K562 (cell line): ENCODE measurements around the gene PPP2R2D. TPM values are rescaled to one million over a fixed set of nuclear protein-coding genes. Genes with fewer than 3 reads are reported as not detected.

Experiments used
- ATAC-seq: fragments of 200-7000 bp; cut with Tn5 transposase; 3 replicates; pipeline ENCODE4 v1.9.1; 2020; ENCODE audit warnings: moderate library complexity
- BruUV-seq: library from RNA; stranded (reverse); fragments of 400-500 nt; replicated peaks from 2 replicates; lab custom pipeline; 2021; lab: Mats Ljungman, UMichigan
- CTCF ChIA-PET: fragments of 300-600 bp; formaldehyde crosslinking; extraction: SDS; loops from one replicate; lab custom pipeline; 2021; ENCODE audit warnings: low intra/inter-chr PET ratio; lab: Yijun Ruan, JAX
- POLR2A ChIA-PET: fragments of 300-600, 350-650 bp; sonication (Branson Sonifier 250); formaldehyde crosslinking; extraction: SDS; loops from one replicate; lab custom pipeline; 2021; ENCODE audit warnings: antibody characterized with exemption, inconsistent platforms; lab: Yijun Ruan, JAX
- DNase-seq, 4 experiments: peaks; one replicate each; pipeline versions ENCODE4 v3.0.0 to v3.0.0-alpha.2; 2011 to 2018; ENCODE audit warnings: low spot score in 3 of 4, mixed read lengths in 3 of 4; ENCODE audit errors: extremely low read depth in 1 of 4
- FAIRE-seq: peaks from 2 replicates; lab custom pipeline; 2011; peaks lifted over from hg19 to GRCh38; lab: Jason Lieb, UNC
- H2AFZ ChIP-seq: 2 replicates; pipeline ENCODE4 v1.6.0; 2011; ENCODE audit warnings: low read depth, low read length, control low read depth, inconsistent platforms
- H3K27ac ChIP-seq: fragments of 200-600 bp; 3 replicates; pipeline ENCODE4 v1.8.0; 2011; ENCODE audit warnings: low read depth, mild to moderate bottlenecking, control low read depth, inconsistent platforms, low read length, moderate library complexity, mixed read lengths; ENCODE audit errors: extremely low read depth
- H3K27me3 ChIP-seq, 2 experiments: fragments of 300-600 bp in 1 of 2; 2 replicates in 1 of 2; 3 replicates in 1 of 2; pipeline versions ENCODE4 v1.6.0 to v1.8.0; 2011; ENCODE audit warnings: inconsistent platforms in 2 of 2, low read length in 2 of 2, mild to moderate bottlenecking in 1 of 2, mixed read lengths in 1 of 2, moderate library complexity in 1 of 2; ENCODE audit not compliant: control insufficient read depth in 2 of 2, insufficient read depth in 2 of 2
- H3K36me3 ChIP-seq: fragments of 300-600 bp; 3 replicates; pipeline ENCODE4 v1.8.0; 2011; ENCODE audit warnings: mild to moderate bottlenecking, low read length, inconsistent platforms; ENCODE audit not compliant: control insufficient read depth, insufficient read depth
- H3K4me1 ChIP-seq, 2 experiments: fragments of 200-600 bp in 1 of 2; replicated peaks in 1 of 2; 2 replicates in 1 of 2; 3 replicates in 1 of 2; pipeline versions ENCODE4 v1.5.1 to v1.8.0; 2011; ENCODE audit warnings: inconsistent platforms in 2 of 2, low read length in 2 of 2, mild to moderate bottlenecking in 1 of 2, mixed read lengths in 1 of 2, moderate library complexity in 1 of 2; ENCODE audit not compliant: control insufficient read depth in 2 of 2, insufficient read depth in 2 of 2
- H3K4me2 ChIP-seq: 2 replicates; pipeline ENCODE4 v1.6.1; 2011; ENCODE audit warnings: low read length, control low read depth, inconsistent platforms, mixed read lengths; ENCODE audit not compliant: insufficient read depth
- H3K4me3 ChIP-seq: fragments of 200-600 bp; sonication (generic), shearing (Covaris generic); 2 replicates; pipeline ENCODE4 v1.5.1; 2016; ENCODE audit warnings: control low read depth, inconsistent platforms
- H3K79me2 ChIP-seq: fragments of 200-600 bp; 3 replicates; pipeline ENCODE4 v1.8.0; 2011; ENCODE audit warnings: low read length, inconsistent platforms; ENCODE audit not compliant: control insufficient read depth, insufficient read depth
- H3K9ac ChIP-seq, 2 experiments: 2 replicates each; pipeline versions ENCODE4 v1.6.0 to v1.6.1; 2011; ENCODE audit warnings: low read depth in 2 of 2, low read length in 2 of 2, control low read depth in 1 of 2, inconsistent platforms in 1 of 2, mild to moderate bottlenecking in 1 of 2, mixed read lengths in 1 of 2; ENCODE audit not compliant: insufficient read depth in 1 of 2
- H3K9me1 ChIP-seq: one replicate; pipeline ENCODE4 v1.6.0; 2011; ENCODE audit warnings: inconsistent platforms, mild to moderate bottlenecking, low read length, moderate library complexity; ENCODE audit not compliant: control insufficient read depth, insufficient read depth
- H3K9me3 ChIP-seq: replicated peaks from 2 replicates; pipeline ENCODE4 v1.5.1; 2011; ENCODE audit warnings: low read depth, low read length, inconsistent platforms; ENCODE audit not compliant: control insufficient read depth, insufficient read depth
- H4K20me1 ChIP-seq: replicated peaks from 2 replicates; pipeline ENCODE4 v1.6.1; 2011; ENCODE audit warnings: low read length, inconsistent platforms, mixed read lengths; ENCODE audit not compliant: control insufficient read depth, insufficient read depth
- ARHGAP35 ChIP-seq: fragments of 450-650 bp; IDR thresholded peaks from 2 replicates; pipeline ENCODE4 v1.6.1; 2018; ENCODE audit not compliant: partially characterized antibody
- BRD9 ChIP-seq: fragments of 450-650 bp; IDR thresholded peaks from 2 replicates; pipeline ENCODE4 v1.6.1; 2018; ENCODE audit warnings: low read depth; ENCODE audit not compliant: partially characterized antibody
- GATA2 ChIP-seq: sonication (generic); formaldehyde crosslinking; IDR thresholded peaks from 2 replicates; pipeline ENCODE4 v1.4.0; 2020; ENCODE audit warnings: mild to moderate bottlenecking, missing genetic modification reagents
- NR2F6 ChIP-seq: fragments of 450-650 bp; formaldehyde crosslinking; IDR thresholded peaks from 2 replicates; pipeline ENCODE4 v1.4.0; 2020; ENCODE audit warnings: mild to moderate bottlenecking
- NRF1 ChIP-seq, 2 experiments: fragments of 450-650 bp; IDR thresholded peaks in 1 of 2; conservative IDR thresholded peaks in 1 of 2; 2 replicates each; pipeline ENCODE4 v1.6.1; 2014; ENCODE audit warnings: mild to moderate bottlenecking in 2 of 2
- POLR2H ChIP-seq: IDR thresholded peaks from 2 replicates; pipeline ENCODE4 v1.6.1; 2016; ENCODE audit warnings: missing genetic modification characterization, low read depth, mild to moderate bottlenecking, control low read depth, missing compliant biosample characterization, moderate library complexity
- RBM14 ChIP-seq: fragments of 200-400 bp; formaldehyde crosslinking; IDR thresholded peaks from 2 replicates; pipeline ENCODE4 v1.6.1; 2018; ENCODE audit warnings: low read depth, mild to moderate bottlenecking, low read length, moderate library complexity, borderline replicate concordance; ENCODE audit not compliant: insufficient read depth
- SMAD3 ChIP-seq: fragments of 450-650 bp; formaldehyde crosslinking; conservative IDR thresholded peaks from 2 replicates; pipeline ENCODE4 v1.4.0; 2020; ENCODE audit warnings: mild to moderate bottlenecking
- TBL1XR1 ChIP-seq, 2 experiments: IDR thresholded peaks; 2 replicates each; pipeline ENCODE4 v1.6.1; 2012; ENCODE audit warnings: improper control_type of control experiment in 2 of 2, low read length in 2 of 2, mild to moderate bottlenecking in 1 of 2
- WGBS: fragments of 100-300 bp; shearing (Covaris generic); methylation state at CpG from one replicate; pipeline ENCODE4 v1.1.6; 2016; ENCODE audit warnings: low coverage, mixed read lengths; ENCODE audit not compliant: insufficient coverage; ENCODE audit errors: missing lambda C conversion rate; 5-methylcytosine and 5-hydroxymethylcytosine counted together
- in situ Hi-C: fragments of 300-500 bp; cut with MboI; formaldehyde crosslinking; loops from 4 replicates; pipeline ENCODE4 v1.15.0; 2018; ENCODE audit warnings: inconsistent platforms, mixed read lengths
- intact Hi-C: fragments of 100-400 bp; cut with micrococcal nuclease; formaldehyde crosslinking; loops from 2 replicates; pipeline ENCODE4 v1.14.2; 2022
- polyA plus RNA-seq, 8 experiments: library from polyadenylated mRNA; depleted of rRNA in 4 of 8; stranded (reverse) in 5 of 8; unstranded in 3 of 8; fragments of >200 nt; fragmentation: Nextera tagmentation in 2 of 8; fragmentation: Illumina TruSeq in 1 of 8; extraction: Ambion mirVana in 2 of 8; extraction: Trizol in 1 of 8; gene quantifications; 2 replicates each; pipeline versions ENCODE4 v1.2.1 to v1.2.3, GENCODE V29; 2011 to 2014; ENCODE audit warnings: inconsistent platforms in 1 of 8, missing spikeins in 1 of 8
- total RNA-seq, 7 experiments: library from RNA; depleted of rRNA in 6 of 7; stranded (reverse); fragments of >200 nt in 6 of 7; fragmentation: Illumina TruSeq in 2 of 7; extraction: Trizol in 2 of 7; gene quantifications; 2 replicates each; pipeline versions ENCODE4 v1.2.1 to v1.2.3, GENCODE V29; 2011 to 2021; ENCODE audit warnings: low replicate concordance in 1 of 7
- TF ChIP-seq, protein P1 (sequence below), 3 experiments: fragments of 200-800 bp in 1 of 3; fragments of 250-450 bp in 1 of 3; fragments of 450-650 bp in 1 of 3; sonication (Bioruptor Pico) in 1 of 3; sonication (Bioruptor generic) in 1 of 3; formaldehyde crosslinking in 1 of 3; IDR thresholded peaks; 2 replicates each; pipeline versions ENCODE4 v1.6.1 to v1.8.0; 2016 to 2022; ENCODE audit warnings: mild to moderate bottlenecking in 2 of 3, missing genetic modification characterization in 2 of 3, missing compliant biosample characterization in 1 of 3, moderate library complexity in 1 of 3

PPP2R2D gene
- total and polyA plus RNA-seq, 9 of the 15 experiments (the other 6 are each of a cell fraction or from before 2014, with no cell fraction given) = 1.9 to 37.0 (median 26.8) TPM

DNA sequence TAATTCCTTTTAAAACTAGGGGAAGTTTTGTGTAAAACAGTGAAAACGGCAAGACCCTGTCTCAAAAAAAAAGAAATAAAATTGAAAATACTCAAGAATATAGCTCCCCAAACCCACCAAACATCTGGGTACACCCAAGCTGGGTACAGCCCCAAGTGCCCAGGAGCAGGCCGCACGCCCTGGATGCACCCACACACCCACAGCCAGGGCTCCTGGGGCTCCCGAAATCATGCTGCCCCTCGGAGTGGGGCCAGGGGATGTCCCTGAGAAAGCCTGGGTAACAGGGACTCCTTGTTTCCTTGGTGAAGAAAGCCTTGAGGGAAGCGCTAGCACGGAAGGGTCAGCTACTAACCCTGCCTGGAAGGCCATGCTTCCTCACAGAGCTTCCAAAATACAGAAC, 70.8 kb downstream of the PPP2R2D start:
- Histone ChIP-seq H3K9ac (no peak overlapping the region), H2AFZ (no peak overlapping the region), H4K20me1 (peaks cover 26% of the 10 kb centered on the region), H3K4me1 (peaks cover 0 to 7% of the 10 kb centered on the region in 2 experiments; a peak in 2 of 5 replicates), H3K36me3 (peaks cover 86% of the 10 kb centered on the region; the same call in 2 of the 3 replicates), H3K4me2 (no peak overlapping the region), H3K79me2 (peaks cover 50% of the 10 kb centered on the region), H3K4me3 (no peak overlapping the region), H3K27ac (no peak overlapping the region), H3K9me3 (no peaks in the 10 kb centered on the region), H3K9me1 (peaks cover 4% of the 10 kb centered on the region), H3K27me3 (no peaks in the 10 kb centered on the region)
- intact Hi-C loops (no loop called here), in situ Hi-C loops (no loop called here)
- BruUV-seq = no TSS peak
- TF ChIP-seq SMAD3 (no peak), RBM14 (no peak), POLR2H (no peak), ARHGAP35 (no peak), BRD9 (no peak), NRF1 (conservative IDR thresholded peaks at IDR 0.05 in 1 of 2, IDR thresholded peaks at IDR 0.05 in 1 of 2) (no peak), NR2F6 (no peak), GATA2 (CRISPR knock-in tag) (no peak), TBL1XR1 (IDR thresholded peaks at IDR 0.05; ENCODE audit: low read length in 2 of 2) (no peak)
- TF ChIP-seq, protein P1, sequence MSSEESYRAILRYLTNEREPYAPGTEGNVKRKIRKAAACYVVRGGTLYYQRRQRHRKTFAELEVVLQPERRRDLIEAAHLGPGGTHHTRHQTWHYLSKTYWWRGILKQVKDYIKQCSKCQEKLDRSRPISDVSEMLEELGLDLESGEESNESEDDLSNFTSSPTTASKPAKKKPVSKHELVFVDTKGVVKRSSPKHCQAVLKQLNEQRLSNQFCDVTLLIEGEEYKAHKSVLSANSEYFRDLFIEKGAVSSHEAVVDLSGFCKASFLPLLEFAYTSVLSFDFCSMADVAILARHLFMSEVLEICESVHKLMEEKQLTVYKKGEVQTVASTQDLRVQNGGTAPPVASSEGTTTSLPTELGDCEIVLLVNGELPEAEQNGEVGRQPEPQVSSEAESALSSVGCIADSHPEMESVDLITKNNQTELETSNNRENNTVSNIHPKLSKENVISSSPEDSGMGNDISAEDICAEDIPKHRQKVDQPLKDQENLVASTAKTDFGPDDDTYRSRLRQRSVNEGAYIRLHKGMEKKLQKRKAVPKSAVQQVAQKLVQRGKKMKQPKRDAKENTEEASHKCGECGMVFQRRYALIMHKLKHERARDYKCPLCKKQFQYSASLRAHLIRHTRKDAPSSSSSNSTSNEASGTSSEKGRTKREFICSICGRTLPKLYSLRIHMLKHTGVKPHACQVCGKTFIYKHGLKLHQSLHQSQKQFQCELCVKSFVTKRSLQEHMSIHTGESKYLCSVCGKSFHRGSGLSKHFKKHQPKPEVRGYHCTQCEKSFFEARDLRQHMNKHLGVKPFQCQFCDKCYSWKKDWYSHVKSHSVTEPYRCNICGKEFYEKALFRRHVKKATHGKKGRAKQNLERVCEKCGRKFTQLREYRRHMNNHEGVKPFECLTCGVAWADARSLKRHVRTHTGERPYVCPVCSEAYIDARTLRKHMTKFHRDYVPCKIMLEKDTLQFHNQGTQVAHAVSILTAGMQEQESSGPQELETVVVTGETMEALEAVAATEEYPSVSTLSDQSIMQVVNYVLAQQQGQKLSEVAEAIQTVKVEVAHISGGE (CRISPR knock-in tag; IDR thresholded peaks at IDR 0.05) = no peak
- ATAC-seq (no peak), DNase-seq (no peak), FAIRE-seq (no peak)
- POLR2A ChIA-PET = no interaction called here
- 95% methylated on average over 3 of the region's 7 CpGs for WGBS
- CTCF ChIA-PET = no interaction called here
